ENCODE data around the gene TRIM26.
"Not testable (repeated sequence)": the region's sequence is repeated elsewhere in the genome, so short reads cannot be mapped to it uniquely, and the experiment has no call there.

Gene TRIM26

GRCh38 chr6:30212865-30213666 is at the start of gene TRIM26:
Gene TRIM26, minus strand, starts transcription at chr6:30213406. Its CDS starts 14,303 bp downstream, at chr6:30199103.
- peak within 1 kb of the TSS; percentile 96 for H3K9ac ChIP-seq (ENCODE audit: low read depth, low read length)
- H3K9me3 ChIP-seq (ENCODE audit: insufficient read depth, low read depth, low read length) = no peaks in the 10 kb centered on the region
- peaks cover 9% of the 10 kb centered on the region; the same call in 1 of the 2 replicates for H3K27me3 ChIP-seq (ENCODE audit: insufficient read depth, low read length)
- peak within 1 kb of the TSS; percentile 97 for H3K4me3 ChIP-seq (ENCODE audit: low read length)
- peak within 1 kb of the TSS; percentile 25 for H3K27ac ChIP-seq (ENCODE audit: low read length)
- H3K4me1 ChIP-seq (ENCODE audit: insufficient read depth, low read length) = peaks cover 19% of the 10 kb centered on the region
- 0 out of 2 replicates have a peak, but pooled peaks cover 12% of the 10 kb centered on the region for H3K36me3 ChIP-seq (ENCODE audit: insufficient read depth, low read depth, low read length)

GRCh38 chr6:30260036-30260504 is 46.9 kb upstream of the TRIM26 start:
- H3K27me3 ChIP-seq (ENCODE audit: insufficient read depth, low read length) = peaks cover 33% of the 10 kb centered on the region
- peak overlapping the region; percentile 76 for H3K4me3 ChIP-seq (ENCODE audit: low read length)
- H3K27ac ChIP-seq (ENCODE audit: low read length) = no peak overlapping the region
- peak overlapping the region; percentile 47; the same call in 1 of the 2 replicates for H3K9ac ChIP-seq (ENCODE audit: low read depth, low read length)
- no peaks in the 10 kb centered on the region for H3K9me3 ChIP-seq (ENCODE audit: insufficient read depth, low read depth, low read length)
- H3K4me1 ChIP-seq (ENCODE audit: insufficient read depth, low read length) = no peaks in the 10 kb centered on the region; the same call in 1 of the 2 replicates
- H3K36me3 ChIP-seq (ENCODE audit: insufficient read depth, low read depth, low read length) = no peaks in the 10 kb centered on the region

DNA sequence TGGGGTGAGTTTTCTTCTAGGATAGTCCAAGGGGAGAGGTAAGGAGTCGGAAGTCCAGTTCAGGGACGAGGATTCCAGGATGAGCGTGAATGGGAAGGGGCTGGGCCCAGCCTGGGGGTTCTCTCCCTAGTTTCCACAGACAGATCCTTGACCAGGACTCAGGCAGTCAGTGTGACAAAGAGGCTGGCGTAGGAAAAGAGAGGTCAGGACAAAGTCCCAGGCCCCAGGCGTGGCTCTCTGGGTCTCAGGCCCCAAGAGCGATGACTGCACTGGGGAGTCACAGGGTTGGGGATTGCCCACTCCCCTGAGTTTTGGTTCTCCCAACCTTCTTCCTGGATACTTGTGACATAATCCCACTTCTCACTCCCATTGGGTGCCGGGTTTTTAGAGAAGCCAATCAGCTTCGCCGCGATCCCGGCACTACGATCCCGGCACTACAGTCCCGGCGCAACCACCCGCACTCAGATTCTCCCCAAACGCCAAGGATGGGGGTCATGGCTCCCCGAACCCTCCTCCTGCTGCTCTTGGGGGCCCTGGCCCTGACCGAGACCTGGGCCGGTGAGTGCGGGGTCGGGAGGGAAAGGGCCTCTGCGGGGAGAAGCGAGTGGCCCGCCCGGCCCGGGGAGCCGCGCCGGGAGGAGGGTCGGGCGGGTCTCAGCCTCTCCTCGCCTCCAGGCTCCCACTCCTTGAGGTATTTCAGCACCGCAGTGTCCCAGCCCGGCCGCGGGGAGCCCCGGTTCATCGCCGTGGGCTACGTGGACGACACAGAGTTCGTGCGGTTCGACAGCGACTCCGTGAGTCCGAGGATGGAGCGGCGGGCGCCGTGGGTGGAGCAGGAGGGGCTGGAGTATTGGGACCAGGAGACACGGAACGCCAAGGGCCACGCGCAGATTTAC is 46.2 kb upstream of the TRIM26 start:
- no peaks in the 10 kb centered on the region for H3K36me3 ChIP-seq (ENCODE audit: insufficient read depth, low read depth, low read length)
- no peak overlapping the region for H3K27ac ChIP-seq (ENCODE audit: low read length)
- peaks cover 33% of the 10 kb centered on the region for H3K27me3 ChIP-seq (ENCODE audit: insufficient read depth, low read length)
- peak overlapping the region; percentile 76 for H3K4me3 ChIP-seq (ENCODE audit: low read length)
- peak overlapping the region; percentile 47; the same call in 1 of the 2 replicates for H3K9ac ChIP-seq (ENCODE audit: low read depth, low read length)
- H3K4me1 ChIP-seq (ENCODE audit: insufficient read depth, low read length) = no peaks in the 10 kb centered on the region; the same call in 1 of the 2 replicates
- no peaks in the 10 kb centered on the region for H3K9me3 ChIP-seq (ENCODE audit: insufficient read depth, low read depth, low read length)

DNA sequence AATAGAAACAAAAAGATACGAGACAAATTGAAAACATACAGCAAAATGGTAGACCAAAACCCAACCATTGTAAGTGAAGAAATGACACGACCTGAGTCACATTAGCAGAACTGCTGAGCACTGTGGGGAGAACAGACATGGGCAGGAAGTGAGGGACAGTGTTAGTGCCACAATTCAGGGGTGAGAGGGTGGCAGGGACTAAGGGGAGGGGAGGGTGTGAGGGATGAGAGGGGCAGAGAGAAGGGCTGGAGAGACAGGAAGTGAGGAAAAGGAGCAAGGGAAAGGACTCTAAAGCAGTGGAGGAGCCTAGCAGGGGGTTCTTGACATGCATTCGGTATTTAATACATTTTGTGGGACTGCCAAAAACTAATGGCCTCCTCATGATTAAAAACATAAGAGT is 45.0 kb upstream of the TRIM26 start:
- Histone ChIP-seq H3K27ac (ENCODE audit: low read length) (no peak overlapping the region), H3K4me3 (ENCODE audit: low read length) (no peak overlapping the region), H3K36me3 (ENCODE audit: insufficient read depth, low read depth, low read length) (no peaks in the 10 kb centered on the region), H3K4me1 (ENCODE audit: insufficient read depth, low read length) (no peaks in the 10 kb centered on the region; the same call in 1 of the 2 replicates), H3K9ac (ENCODE audit: low read depth, low read length) (no peak overlapping the region), H3K27me3 (ENCODE audit: insufficient read depth, low read length) (peaks cover 33% of the 10 kb centered on the region), H3K9me3 (ENCODE audit: insufficient read depth, low read depth, low read length) (no peaks in the 10 kb centered on the region)

- H3K27ac ChIP-seq (ENCODE audit: low read length); H3K27me3 ChIP-seq (ENCODE audit: insufficient read depth, low read length); H3K4me1 ChIP-seq (ENCODE audit: insufficient read depth, low read length); H3K9me3 ChIP-seq (ENCODE audit: insufficient read depth, low read depth, low read length); H3K36me3 ChIP-seq (ENCODE audit: insufficient read depth, low read depth, low read length); H3K4me3 ChIP-seq (ENCODE audit: low read length); H3K9ac ChIP-seq (ENCODE audit: low read depth, low read length): not testable (repeated sequence)
Observed at GRCh38 chr6:30252417-30252816, 39.2 kb upstream of the TRIM26 start.

- Histone ChIP-seq H3K9ac (ENCODE audit: low read depth, low read length) (no peak overlapping the region), H3K27me3 (ENCODE audit: insufficient read depth, low read length) (no peaks in the 10 kb centered on the region), H3K4me3 (ENCODE audit: low read length) (no peak overlapping the region), H3K4me1 (ENCODE audit: insufficient read depth, low read length) (no peaks in the 10 kb centered on the region), H3K9me3 (ENCODE audit: insufficient read depth, low read depth, low read length) (no peaks in the 10 kb centered on the region), H3K36me3 (ENCODE audit: insufficient read depth, low read depth, low read length) (no peaks in the 10 kb centered on the region), H3K27ac (ENCODE audit: low read length) (no peak overlapping the region)
Observed at GRCh38 chr6:30244560-30244959, 31.4 kb upstream of the TRIM26 start.

GRCh38 chr6:30238178-30238795 is 25.1 kb upstream of the TRIM26 start:
- H3K9me3 ChIP-seq (ENCODE audit: insufficient read depth, low read depth, low read length) = no peaks in the 10 kb centered on the region
- H3K27me3 ChIP-seq (ENCODE audit: insufficient read depth, low read length) = peaks cover 16% of the 10 kb centered on the region; the same call in 1 of the 2 replicates
- no peak overlapping the region for H3K4me3 ChIP-seq (ENCODE audit: low read length)
- H3K4me1 ChIP-seq (ENCODE audit: insufficient read depth, low read length) = no peaks in the 10 kb centered on the region
- H3K27ac ChIP-seq (ENCODE audit: low read length) = no peak overlapping the region
- no peaks in the 10 kb centered on the region for H3K36me3 ChIP-seq (ENCODE audit: insufficient read depth, low read depth, low read length)
- no peak overlapping the region for H3K9ac ChIP-seq (ENCODE audit: low read depth, low read length)

GRCh38 chr6:30234356-30234755 is 21.1 kb upstream of the TRIM26 start:
- H3K9ac ChIP-seq (ENCODE audit: low read depth, low read length) = no peak overlapping the region
- H3K27ac ChIP-seq (ENCODE audit: low read length) = no peak overlapping the region
- H3K9me3 ChIP-seq (ENCODE audit: insufficient read depth, low read depth, low read length) = no peaks in the 10 kb centered on the region

DNA sequence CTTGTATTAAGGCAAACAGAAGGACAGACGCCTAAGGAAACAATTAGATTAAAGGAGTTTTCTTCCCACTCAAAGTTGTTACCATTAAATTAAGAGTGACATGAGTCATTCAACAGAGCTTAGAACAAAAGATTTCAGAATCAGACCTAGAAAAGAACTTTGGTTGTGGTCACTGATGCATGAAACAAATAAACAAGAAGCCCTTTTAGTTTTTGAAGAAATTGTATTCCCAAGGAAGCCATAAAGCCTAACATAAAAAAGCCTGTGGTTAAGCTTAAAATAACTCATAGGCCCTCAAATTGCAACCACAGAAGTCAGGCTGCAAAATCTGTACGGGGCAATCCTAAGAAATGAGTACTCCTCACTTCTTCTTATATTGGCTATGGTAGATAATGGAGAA is 17.9 kb upstream of the TRIM26 start:
- Histone ChIP-seq H3K36me3 (ENCODE audit: insufficient read depth, low read depth, low read length) (no peaks in the 10 kb centered on the region), H3K9ac (ENCODE audit: low read depth, low read length) (no peak overlapping the region), H3K27me3 (ENCODE audit: insufficient read depth, low read length) (peaks cover 8% of the 10 kb centered on the region; the same call in 1 of the 2 replicates)

More at GRCh38 chr6:30234356-30234755, 21.1 kb upstream of the TRIM26 start:
- Histone ChIP-seq H3K36me3 (ENCODE audit: insufficient read depth, low read depth, low read length) (no peaks in the 10 kb centered on the region), H3K4me1 (ENCODE audit: insufficient read depth, low read length) (no peaks in the 10 kb centered on the region), H3K27me3 (ENCODE audit: insufficient read depth, low read length) (peaks cover 16% of the 10 kb centered on the region; the same call in 1 of the 2 replicates), H3K4me3 (ENCODE audit: low read length) (no peak overlapping the region)

DNA sequence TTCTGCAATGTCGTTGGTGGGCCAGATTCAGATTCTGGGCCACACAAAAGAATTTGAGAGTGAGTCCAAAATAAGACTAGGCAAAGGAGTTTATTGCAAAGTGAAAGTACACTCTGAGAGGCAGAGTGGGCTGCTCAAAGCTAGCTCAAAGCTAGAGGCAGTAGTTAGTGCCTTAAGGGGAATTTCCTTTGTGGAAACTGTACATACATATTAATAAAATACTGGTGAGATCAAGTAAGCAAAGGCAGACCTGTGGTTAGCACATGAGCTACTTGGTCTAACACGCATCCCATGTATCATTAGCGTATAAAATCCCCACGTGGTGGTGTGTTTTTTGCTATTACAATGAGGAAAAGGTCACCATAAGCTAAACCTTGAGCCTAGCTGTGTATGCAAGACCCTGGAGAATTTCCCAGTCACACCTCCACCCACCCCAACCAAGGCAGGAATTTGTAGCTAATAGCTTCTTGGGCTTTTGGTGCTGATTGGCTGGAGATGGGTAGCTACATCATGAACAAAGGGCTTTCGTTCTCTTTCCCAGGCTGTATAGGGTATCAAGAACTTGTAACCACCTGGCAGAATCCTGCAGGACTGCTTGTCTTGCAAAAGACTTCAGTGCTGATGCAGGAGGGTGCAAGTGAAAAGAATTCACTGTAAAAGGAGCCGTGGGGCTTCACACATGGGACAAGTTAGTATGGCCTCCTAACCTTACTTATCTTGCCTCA is 14.7 kb upstream of the TRIM26 start:
- no peaks in the 10 kb centered on the region for H3K36me3 ChIP-seq (ENCODE audit: insufficient read depth, low read depth, low read length)
- peaks cover 12% of the 10 kb centered on the region for H3K9me3 ChIP-seq (ENCODE audit: insufficient read depth, low read depth, low read length)
- H3K27ac ChIP-seq (ENCODE audit: low read length) = no peak overlapping the region
- no peaks in the 10 kb centered on the region for H3K27me3 ChIP-seq (ENCODE audit: insufficient read depth, low read length)
- H3K4me1 ChIP-seq (ENCODE audit: insufficient read depth, low read length) = no peaks in the 10 kb centered on the region
- H3K9ac ChIP-seq (ENCODE audit: low read depth, low read length) = no peak overlapping the region
- H3K4me3 ChIP-seq (ENCODE audit: low read length) = no peak overlapping the region

More for the DNA sequence above, 17.9 kb upstream of the TRIM26 start:
- Histone ChIP-seq H3K4me1 (ENCODE audit: insufficient read depth, low read length) (no peaks in the 10 kb centered on the region), H3K4me3 (ENCODE audit: low read length) (no peak overlapping the region), H3K9me3 (ENCODE audit: insufficient read depth, low read depth, low read length) (no peaks in the 10 kb centered on the region), H3K27ac (ENCODE audit: low read length) (no peak overlapping the region)

Measured in iPS-20b (cell line).